ENCODE results near the gene LRRC4C.

The LRRC4C gene

GRCh38 chr11:41245704-41246398, 213.6 kb downstream of the LRRC4C start:
- no peak for DNase-seq

DNA sequence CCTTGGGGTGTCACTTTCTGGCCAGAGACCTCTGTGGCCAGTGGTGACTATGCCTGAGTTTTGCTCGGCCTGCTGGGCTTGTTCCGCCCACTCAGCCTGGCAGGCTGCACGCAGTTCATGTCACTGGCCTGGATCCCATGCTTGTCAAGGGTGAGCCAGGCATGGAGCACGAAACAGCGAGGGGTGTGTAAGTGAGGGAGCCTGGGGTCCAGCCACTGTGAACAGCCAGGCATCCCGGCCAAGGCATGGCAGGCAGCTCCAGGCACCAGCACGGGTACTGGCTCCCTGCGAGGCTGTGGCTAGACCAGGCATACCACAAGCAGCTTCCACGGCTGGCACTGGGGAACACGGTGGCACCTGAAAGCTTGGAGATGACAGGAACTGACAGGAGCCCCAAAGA, 214.3 kb downstream of the LRRC4C start:
- DNase-seq = no peak

GRCh38 chr11:41237382-41237781, 222.1 kb downstream of the LRRC4C start:
- no peak for DNase-seq

GRCh38 chr11:41235668-41236067, 223.8 kb downstream of the LRRC4C start:
- no peak for DNase-seq

DNA sequence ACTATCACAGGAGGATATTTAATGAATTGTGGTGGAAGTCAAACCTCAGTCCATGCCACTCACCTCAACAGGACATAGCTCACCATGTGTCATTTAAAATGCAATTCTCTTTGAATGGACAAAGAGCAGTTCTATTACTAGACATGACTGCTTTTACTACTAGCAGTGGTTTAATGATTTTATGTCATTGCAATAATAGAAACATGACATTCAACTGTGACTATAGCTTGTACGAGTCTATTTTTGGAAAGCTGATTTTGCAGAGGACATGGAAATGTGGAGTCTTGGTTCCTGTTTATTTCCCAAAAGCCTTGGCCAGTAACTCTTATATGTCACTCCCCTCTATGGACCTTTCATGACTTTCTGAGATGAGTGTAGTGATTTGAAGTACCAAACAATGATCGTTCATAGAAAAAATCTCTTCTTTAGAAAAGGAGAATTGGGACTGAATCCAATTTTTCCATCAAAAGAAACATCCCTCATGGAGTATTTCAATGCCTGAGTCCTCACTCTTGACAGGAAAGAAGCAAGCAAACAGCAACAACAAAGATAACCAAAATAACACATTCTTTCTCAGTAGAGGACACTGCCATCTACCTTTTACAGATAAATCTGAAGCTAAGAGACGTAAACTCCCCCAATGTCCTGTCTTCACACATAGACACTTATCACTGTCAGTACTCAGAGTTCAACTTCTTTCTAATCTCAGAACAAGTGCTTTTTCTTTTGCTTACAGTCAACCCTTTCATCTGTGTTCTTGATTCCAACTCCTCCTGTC, 233.4 kb downstream of the LRRC4C start:
- no peak for DNase-seq

DNA sequence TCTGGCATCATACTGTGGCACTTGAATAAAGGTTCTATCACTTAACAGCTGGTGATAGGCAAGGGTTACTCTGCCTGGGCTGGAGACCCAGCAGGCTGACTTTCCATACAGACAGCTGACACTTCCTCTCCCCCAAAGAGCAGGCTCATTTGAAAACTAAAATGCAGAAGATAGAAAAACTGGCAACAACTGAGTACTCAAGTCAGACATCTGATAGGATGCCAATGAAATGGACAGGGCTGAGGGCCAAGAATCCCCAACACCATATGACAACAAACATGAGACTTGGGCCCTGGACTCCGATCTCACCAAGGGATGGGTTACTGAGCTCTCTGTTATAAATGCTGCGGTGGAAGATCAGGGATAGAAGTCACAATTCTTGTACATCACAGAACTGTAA, 237.2 kb downstream of the LRRC4C start:
- DNase-seq = no peak

- DNase-seq = no peak
Observed at GRCh38 chr11:41206388-41206787, 253.1 kb downstream of the LRRC4C start.

DNA sequence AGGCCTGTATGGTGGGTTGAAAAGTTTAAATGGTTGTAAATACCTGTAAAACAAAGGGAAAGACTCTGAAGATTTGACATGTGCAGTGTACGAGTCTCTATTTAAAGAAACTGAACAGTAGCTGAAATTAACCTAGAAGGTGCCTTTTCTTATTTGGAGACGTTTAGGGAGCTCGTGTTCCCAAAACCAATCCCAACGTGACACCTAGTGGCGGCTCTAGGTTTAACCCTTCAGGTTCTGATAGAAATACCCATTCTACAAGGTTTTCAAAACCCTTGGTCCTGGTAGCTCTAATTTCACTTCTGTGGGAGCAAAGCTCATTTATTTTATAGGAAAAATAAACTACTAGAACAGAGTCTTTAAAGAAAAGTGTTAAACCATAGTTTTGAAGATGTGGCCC, 258.3 kb downstream of the LRRC4C start:
- peak; percentile 8 for DNase-seq

- DNase-seq = no peak
Observed at GRCh38 chr11:41190437-41191082, 268.9 kb downstream of the LRRC4C start.

DNA sequence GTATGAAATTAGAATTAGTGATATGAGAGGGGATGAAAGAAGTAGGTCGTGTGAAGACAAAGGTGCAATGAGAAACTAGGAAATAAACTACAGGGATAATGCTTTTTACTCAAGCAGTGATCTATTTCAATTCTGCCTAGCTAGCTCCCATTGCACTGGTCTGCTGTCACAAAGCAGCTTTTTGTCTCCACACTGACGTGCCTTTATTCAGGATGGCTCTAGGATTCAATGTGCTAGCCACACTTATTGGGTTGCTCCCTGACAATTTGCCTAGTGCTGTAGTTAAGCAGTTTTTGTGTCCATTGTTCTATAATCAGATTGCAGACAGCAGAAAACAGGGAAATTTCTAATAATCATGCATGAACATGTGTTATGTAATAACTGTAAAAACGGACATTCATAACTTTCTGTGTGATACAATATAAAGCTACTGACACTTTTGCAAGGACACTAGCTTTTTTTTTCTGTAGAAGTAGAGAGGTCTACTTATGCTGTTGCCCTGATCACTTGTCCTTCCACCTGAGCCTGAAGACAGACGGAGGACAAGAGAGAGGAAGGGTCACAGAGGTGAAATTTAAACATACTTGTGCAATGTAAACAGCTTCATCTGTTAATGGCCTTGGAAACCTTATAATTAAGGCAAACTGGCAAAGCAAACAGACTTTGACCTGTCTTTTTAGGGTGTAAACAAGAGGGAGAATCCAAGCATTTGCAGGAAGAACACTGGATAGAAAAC, 269.6 kb downstream of the LRRC4C start:
- no peak for DNase-seq

GRCh38 chr11:41177791-41178190, 281.7 kb downstream of the LRRC4C start:
- DNase-seq = no peak

DNA sequence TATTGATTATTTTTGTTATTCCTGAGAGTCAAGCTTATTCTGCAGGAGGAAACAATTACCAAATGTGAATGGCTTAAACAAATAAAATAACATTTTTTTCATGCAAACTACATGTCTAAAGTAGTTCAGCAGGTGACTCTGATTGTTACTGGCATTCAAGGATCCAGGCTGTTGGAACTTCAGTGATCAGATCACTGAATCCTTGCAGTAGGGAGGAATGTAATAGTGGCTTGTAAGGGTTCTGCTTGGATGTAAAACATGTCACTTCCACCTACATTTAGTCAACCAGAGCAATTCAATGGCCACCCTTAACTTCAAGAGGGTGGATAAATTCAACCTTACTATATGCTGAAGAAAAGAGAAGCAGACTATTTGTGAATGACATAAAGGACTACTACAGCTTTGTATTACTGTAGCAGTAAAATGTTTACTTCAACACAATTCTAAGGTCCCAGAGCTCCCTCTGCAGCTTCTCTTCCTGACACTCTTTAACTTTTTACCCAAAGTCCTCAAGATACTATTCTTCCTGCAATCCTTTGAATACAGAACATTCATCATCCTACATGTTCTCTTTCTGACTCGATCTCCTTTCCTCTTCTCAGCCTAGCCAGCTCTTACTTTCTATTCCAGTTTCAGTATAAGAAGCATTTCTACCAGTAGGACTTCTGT, 284.0 kb downstream of the LRRC4C start:
- DNase-seq = no peak

DNA sequence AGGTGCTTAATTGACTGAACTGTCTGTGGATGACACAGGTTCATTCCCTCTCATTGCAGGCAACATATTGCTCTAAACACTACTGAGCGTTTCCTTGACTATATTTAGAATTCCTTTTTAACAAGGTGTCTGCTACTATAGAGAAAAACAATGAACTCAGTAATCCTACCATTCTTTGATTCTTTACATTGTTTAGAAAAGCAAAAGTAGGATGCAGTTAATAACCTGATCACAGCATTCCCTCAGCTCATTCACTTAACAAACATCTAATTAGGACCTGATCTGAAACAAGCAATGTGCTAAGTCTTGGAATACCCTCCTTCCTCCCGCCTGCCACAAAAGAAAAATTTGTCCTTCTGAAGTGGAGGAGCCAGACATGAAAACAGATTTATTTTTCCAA, 313.1 kb downstream of the LRRC4C start:
- no peak for DNase-seq

GRCh38 chr11:41145420-41145819, 314.0 kb downstream of the LRRC4C start:
- DNase-seq = no peak

GRCh38 chr11:41134971-41135370, 324.5 kb downstream of the LRRC4C start:
- DNase-seq = no peak

DNA sequence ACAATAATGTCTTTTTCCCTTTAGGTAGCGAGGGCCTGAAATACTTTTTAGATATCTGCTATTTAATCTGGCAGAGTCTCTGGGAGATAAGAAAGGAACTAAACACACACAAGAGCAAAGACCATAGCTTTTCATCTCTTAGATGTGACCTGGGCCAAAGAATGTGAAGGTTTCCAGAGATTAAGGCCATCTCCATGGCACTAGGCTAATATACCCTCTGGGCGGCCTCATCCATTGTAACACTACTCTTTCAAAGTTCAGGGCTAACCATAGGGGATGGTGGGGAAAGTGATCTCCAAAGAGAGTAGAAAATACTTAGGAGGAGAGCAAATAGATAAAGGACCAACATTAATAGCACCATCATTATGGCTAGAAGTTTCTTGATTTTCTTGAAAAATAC, 326.4 kb downstream of the LRRC4C start:
- no peak for DNase-seq

DNA sequence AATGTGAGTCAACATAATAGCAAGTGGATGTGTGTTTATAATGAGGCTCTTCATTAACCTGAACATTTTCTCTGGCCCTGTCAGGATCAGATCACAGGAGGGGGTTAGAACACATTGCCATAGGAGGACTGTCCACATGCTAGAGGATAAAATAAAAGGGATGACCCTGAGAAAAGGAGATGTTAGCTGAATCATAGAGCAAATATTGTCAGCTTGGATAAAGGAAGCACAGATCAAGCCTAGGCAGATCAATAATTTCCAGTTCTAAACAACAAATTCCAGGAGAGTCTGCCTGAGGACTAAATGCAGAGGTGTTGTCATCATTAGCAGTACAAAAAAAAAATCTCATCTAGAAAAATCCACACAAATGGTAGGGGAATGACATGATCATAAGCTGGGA, 337.9 kb downstream of the LRRC4C start:
- no peak for DNase-seq

DNA sequence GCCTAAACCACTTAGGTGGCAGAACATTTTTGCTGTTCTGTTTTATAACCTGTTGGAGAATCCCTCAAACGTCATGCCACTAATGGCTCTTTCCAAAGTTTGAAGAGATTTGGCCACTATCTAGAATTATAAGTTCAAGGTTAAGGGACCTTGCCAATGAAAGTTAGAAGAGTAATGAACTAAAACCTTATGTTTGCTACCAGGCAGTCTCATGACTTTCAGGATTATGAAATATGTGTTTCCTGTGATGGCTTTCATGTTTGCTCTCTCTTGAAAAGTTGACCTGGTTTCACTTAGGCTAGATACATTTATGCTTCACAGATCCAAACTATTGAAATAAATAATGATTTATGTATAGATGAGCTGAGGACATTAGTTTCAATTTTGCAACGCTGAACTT, 340.0 kb downstream of the LRRC4C start:
- no peak for DNase-seq

DNA sequence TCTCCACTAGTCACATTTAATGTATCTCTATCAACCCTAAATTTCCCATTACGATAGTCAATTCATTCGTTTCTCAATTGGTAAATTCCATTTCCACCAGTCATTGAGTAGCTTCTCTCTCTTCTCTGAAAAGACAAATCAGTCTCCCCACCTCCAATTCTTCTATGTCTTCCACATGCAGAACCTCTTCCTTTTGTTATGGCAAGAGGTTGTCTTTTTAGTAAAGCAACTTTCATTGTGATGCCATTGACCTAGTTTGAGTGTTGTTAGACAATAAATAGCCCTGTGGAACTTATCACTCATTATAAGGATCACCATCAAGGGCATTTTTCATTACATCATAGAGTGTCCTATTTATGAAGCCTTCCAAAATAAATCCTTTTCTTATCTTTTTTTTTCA, 340.9 kb downstream of the LRRC4C start:
- no peak for DNase-seq

DNA sequence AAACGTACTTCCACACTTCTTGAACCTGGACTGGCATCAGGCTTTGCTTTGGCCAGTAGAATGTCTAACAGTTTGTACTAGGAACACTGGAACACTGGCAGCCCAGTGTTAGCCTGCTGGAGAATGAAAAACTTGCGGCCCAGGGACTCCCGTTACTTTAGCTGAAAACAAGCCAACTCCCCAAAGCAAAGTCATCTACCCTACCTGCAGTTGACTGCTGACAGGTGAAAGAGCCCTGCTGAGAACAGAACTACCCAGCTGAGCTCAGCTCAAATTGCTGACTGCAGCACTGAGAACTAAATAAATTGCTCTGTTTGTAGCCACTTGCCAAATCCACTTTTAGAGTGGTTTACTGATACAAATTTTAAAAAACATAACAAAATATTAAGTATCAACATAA, 342.5 kb downstream of the LRRC4C start:
- no peak for DNase-seq

DNA sequence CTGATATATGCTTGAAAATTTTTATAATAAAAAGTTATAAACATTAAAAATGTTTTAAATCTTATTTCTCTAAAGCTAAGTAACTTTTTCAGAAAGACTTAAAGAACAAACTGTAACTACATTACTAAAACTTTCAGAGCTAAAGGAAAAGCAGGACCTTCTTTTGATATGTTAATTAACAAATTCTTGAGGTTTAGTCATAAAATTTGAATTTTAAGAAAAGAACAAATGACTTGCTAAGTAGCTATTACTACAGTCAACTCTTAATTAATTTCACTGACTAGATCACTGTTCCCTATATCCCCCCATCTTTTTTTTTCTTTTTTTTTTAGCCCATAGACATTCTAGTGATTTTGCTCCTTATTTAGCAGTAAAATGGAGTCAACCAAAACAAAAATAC, 344.4 kb downstream of the LRRC4C start:
- no peak for DNase-seq

DNA sequence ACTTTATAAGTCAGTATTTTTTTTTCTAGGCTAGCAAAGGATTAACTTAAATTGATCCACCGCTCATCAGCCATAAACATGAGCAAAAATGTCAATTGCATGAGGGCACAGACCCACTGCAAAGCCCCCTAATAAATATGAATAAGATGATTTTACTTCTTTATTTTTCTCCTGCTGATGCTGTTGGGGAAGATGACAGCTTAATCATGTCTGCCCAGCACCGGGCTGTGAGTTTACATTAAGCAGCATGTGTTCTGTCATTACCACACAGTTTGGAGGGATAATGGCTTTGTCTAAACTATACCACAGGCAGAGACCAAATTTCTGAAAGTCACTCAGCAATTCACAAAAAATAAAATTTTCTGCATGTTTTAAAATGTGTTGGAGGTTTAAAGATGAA, 346.3 kb downstream of the LRRC4C start:
- DNase-seq = no peak

DNA sequence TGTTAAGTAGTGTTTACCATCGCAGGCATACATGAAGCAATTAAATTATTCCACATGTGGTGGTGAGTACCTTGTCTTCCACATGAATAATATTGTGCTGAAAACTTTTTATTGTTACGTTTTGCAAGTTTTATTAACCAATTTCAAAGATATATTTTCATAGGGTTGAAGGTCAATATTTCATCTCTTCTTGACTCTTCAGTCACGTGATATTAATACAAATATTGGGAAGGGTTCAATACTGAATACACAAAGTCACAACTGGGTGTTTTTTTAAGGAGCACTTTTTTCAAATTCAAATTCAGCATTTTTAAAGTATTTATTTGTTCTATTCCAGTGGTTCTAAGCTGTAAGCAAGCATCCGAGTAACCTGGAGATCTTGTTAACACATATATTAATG, 348.9 kb downstream of the LRRC4C start:
- DNase-seq = no peak

Data from NCI-H2171 (cell line).